Stimulated activated CD8-positive, alpha-beta memory T cell treated with anti-CD3 and anti-CD28 coated beads, Interleukin-15, amount 100 ng/mL, for 1 hour (primary cell): ENCODE data around the gene ABL2.
"Not testable (repeated sequence)": the region's sequence is repeated elsewhere in the genome, so short reads cannot be mapped to it uniquely, and the experiment has no call there.

ENCODE experiments used
- DNase-seq: peaks from one replicate; pipeline ENCODE4 v3.0.0-alpha.2; 2020; ENCODE audit warnings: low read depth

ABL2 gene

GRCh38 chr1:179169616-179170467 lies 59.6 kb downstream of the ABL2 start:
- no peak for DNase-seq

- DNase-seq, result no peak
These were observed 60.9 kb downstream of the ABL2 start for GRCh38 chr1:179168536-179168935.

- DNase-seq, result no peak
These were observed 61.5 kb downstream of the ABL2 start for GRCh38 chr1:179167955-179168354.

GRCh38 chr1:179167418-179167777 lies 62.1 kb downstream of the ABL2 start:
- DNase-seq, result no peak

- no peak for DNase-seq
These were observed 62.6 kb downstream of the ABL2 start for GRCh38 chr1:179166663-179167417.

- DNase-seq, result no peak
These were observed 65.0 kb downstream of the ABL2 start for GRCh38 chr1:179164494-179164893.

GRCh38 chr1:179156708-179157107 lies 72.8 kb downstream of the ABL2 start:
- DNase-seq, result no peak

- no peak for DNase-seq
These were observed 73.5 kb downstream of the ABL2 start for GRCh38 chr1:179156026-179156425.

- DNase-seq, result no peak
These were observed 73.9 kb downstream of the ABL2 start for GRCh38 chr1:179155615-179156014.

- no peak for DNase-seq
These were observed 75.0 kb downstream of the ABL2 start for GRCh38 chr1:179154437-179154836.

GRCh38 chr1:179153217-179153616 lies 76.3 kb downstream of the ABL2 start:
- DNase-seq, result no peak

GRCh38 chr1:179151908-179152682 lies 77.4 kb downstream of the ABL2 start:
- DNase-seq, result no peak

- DNase-seq, result no peak
These were observed 82.6 kb downstream of the ABL2 start for GRCh38 chr1:179146911-179147310.

GRCh38 chr1:179146476-179146875 lies 83.0 kb downstream of the ABL2 start:
- no peak for DNase-seq

- no peak for DNase-seq
These were observed 84.0 kb downstream of the ABL2 start for GRCh38 chr1:179145521-179145920.

- DNase-seq, result no peak
These were observed 84.9 kb downstream of the ABL2 start for GRCh38 chr1:179144626-179145025.

- no peak for DNase-seq
These were observed 86.2 kb downstream of the ABL2 start for GRCh38 chr1:179143322-179143721.

- no peak for DNase-seq
These were observed 86.6 kb downstream of the ABL2 start for GRCh38 chr1:179142889-179143299.

- no peak for DNase-seq
These were observed 87.8 kb downstream of the ABL2 start for GRCh38 chr1:179141592-179142251.

GRCh38 chr1:179138755-179139154 lies 90.7 kb downstream of the ABL2 start:
- DNase-seq, result not testable (repeated sequence)

GRCh38 chr1:179137617-179138255 lies 91.7 kb downstream of the ABL2 start:
- DNase-seq, result no peak

- not testable (repeated sequence) for DNase-seq
These were observed 93.8 kb downstream of the ABL2 start for GRCh38 chr1:179135707-179136106.
